Measurements from ENCODE around the gene ARHGAP44. TPM values are rescaled to one million over a fixed set of nuclear protein-coding genes. Genes with fewer than 3 reads are reported as not detected.

The ARHGAP44 gene
- total RNA-seq, 2 experiments from 2014 or later, result 13.7 to 19.9 TPM

Small RNA genes lying within 50 kb of the gene (microRNA-seq; reads per million reads assigned to microRNA genes)
- not detected for gene MIR1269B (ENCODE audit: borderline replicate concordance)

Small RNA genes lying within 50 kb of the gene (small RNA-seq; reads per million reads assigned to genes)
- gene MIR1269B, result not detected

Other genes starting within 250 kb of the ARHGAP44 start
- gene MYOCD, start 123.6 kb upstream of the ARHGAP44 start, total RNA-seq (2014; rRNA removed; shearing (Covaris generic)), result not detected in 2 replicates
- gene MYOCD, start 123.6 kb upstream of the ARHGAP44 start, total RNA-seq (2022), result not detected in 2 replicates
- 127 and 130 TPM in 2 replicates for gene ELAC2, start 228.5 kb downstream of the ARHGAP44 start, total RNA-seq (2014; rRNA removed; shearing (Covaris generic))
- 90.7 and 98.8 TPM in 2 replicates for gene ELAC2, start 228.5 kb downstream of the ARHGAP44 start, total RNA-seq (2022)

Measured in OCI-LY7 (cell line).